Fibroblast of lung (primary cell): ENCODE results near the gene TMEM82. TPM values are rescaled to one million over a fixed set of nuclear protein-coding genes. Genes with fewer than 3 reads are reported as not detected.
"Not testable (repeated sequence)": the region's sequence is repeated elsewhere in the genome, so short reads cannot be mapped to it uniquely, and the experiment has no call there.

ENCODE experiments used
- DNase-seq, 2 donors: peaks; one replicate each; pipeline versions ENCODE4 v3.0.0 to v3.0.0-alpha.2; 2010; ENCODE audit warnings: low read depth in 2 of 2
- H2AFZ ChIP-seq: 2 replicates; pipeline ENCODE4 v1.5.1; 2012; ENCODE audit warnings: low read length, control low read depth, inconsistent platforms
- H3K27ac ChIP-seq: 2 replicates; pipeline ENCODE4 v1.5.1; 2011; ENCODE audit warnings: low read length, control low read depth; ENCODE audit not compliant: insufficient read depth
- H3K27me3 ChIP-seq: 2 replicates; pipeline ENCODE4 v1.5.1; 2011; ENCODE audit warnings: mild to moderate bottlenecking, low read length; ENCODE audit not compliant: control insufficient read depth, insufficient read depth
- H3K36me3 ChIP-seq: 2 replicates; pipeline ENCODE4 v1.5.1; 2011; ENCODE audit warnings: low read length; ENCODE audit not compliant: control insufficient read depth, insufficient read depth
- H3K4me1 ChIP-seq: 2 replicates; pipeline ENCODE4 v1.5.1; 2011; ENCODE audit warnings: low read length; ENCODE audit not compliant: control insufficient read depth, insufficient read depth; ENCODE audit errors: extremely low read depth
- H3K4me2 ChIP-seq: 2 replicates; pipeline ENCODE4 v1.5.1; 2011; ENCODE audit warnings: low read length, control low read depth; ENCODE audit not compliant: insufficient read depth; ENCODE audit errors: extremely low read depth
- H3K4me3 ChIP-seq, 4 experiments: fragments of 200-600 bp in 1 of 4; sonication (generic) in 1 of 4; replicated peaks in 1 of 4; 2 replicates each; pipeline ENCODE4 v1.5.1; 2011 to 2016; ENCODE audit warnings: low read length in 4 of 4, low read depth in 3 of 4, mild to moderate bottlenecking in 3 of 4, control low read depth in 2 of 4, inconsistent platforms in 1 of 4, mixed read lengths in 1 of 4; ENCODE audit not compliant: insufficient read depth in 1 of 4; ENCODE audit errors: control extremely low read depth in 1 of 4
- H3K79me2 ChIP-seq: 2 replicates; pipeline ENCODE4 v1.5.1; 2012; ENCODE audit warnings: mild to moderate bottlenecking, low read length, inconsistent platforms; ENCODE audit not compliant: control insufficient read depth, insufficient read depth
- H3K9ac ChIP-seq: 2 replicates; pipeline ENCODE4 v1.5.1; 2011; ENCODE audit warnings: mild to moderate bottlenecking, low read length, control low read depth; ENCODE audit not compliant: insufficient read depth
- H3K9me3 ChIP-seq: 2 replicates; pipeline ENCODE4 v1.5.1; 2012; ENCODE audit warnings: low read depth, low read length; ENCODE audit not compliant: control insufficient read depth, insufficient read depth
- H4K20me1 ChIP-seq: 2 replicates; pipeline ENCODE4 v1.5.1; 2011; ENCODE audit warnings: low read length; ENCODE audit not compliant: control insufficient read depth, insufficient read depth; ENCODE audit errors: extremely low read depth
- EZH2 ChIP-seq: IDR thresholded peaks from 2 replicates; pipeline ENCODE4 v1.5.1; 2012; ENCODE audit warnings: low read length, control low read depth, mild to moderate bottlenecking; ENCODE audit errors: missing control alignments
- polyA plus RNA-seq, 2 donors: library from polyadenylated mRNA; depleted of rRNA in 1 of 2; stranded (reverse) in 1 of 2; unstranded in 1 of 2; fragments of >200 nt; gene quantifications; 2 replicates each; pipeline ENCODE4 v1.2.1, GENCODE V29; 2011 to 2012; ENCODE audit warnings: missing spikeins in 1 of 2
- total RNA-seq: library from RNA; depleted of rRNA; stranded (reverse); fragments of >200 nt; gene quantifications from 2 replicates; pipeline ENCODE4 v1.2.1, GENCODE V29; 2014
- TF ChIP-seq, protein P1 (sequence below), 2 donors: IDR thresholded peaks in 1 of 2; conservative IDR thresholded peaks in 1 of 2; 1 replicate in 1 of 2; 2 replicates in 1 of 2; pipeline ENCODE4 v1.5.1; 2011 to 2012; ENCODE audit warnings: low read length in 2 of 2, control low read depth in 1 of 2, inconsistent platforms in 1 of 2, low read depth in 1 of 2, mild to moderate bottlenecking in 1 of 2

The TMEM82 gene
- total and polyA plus RNA-seq, 2 donors (not counting 1 experiment from before 2014, with no cell fraction given) = not detected

DNA sequence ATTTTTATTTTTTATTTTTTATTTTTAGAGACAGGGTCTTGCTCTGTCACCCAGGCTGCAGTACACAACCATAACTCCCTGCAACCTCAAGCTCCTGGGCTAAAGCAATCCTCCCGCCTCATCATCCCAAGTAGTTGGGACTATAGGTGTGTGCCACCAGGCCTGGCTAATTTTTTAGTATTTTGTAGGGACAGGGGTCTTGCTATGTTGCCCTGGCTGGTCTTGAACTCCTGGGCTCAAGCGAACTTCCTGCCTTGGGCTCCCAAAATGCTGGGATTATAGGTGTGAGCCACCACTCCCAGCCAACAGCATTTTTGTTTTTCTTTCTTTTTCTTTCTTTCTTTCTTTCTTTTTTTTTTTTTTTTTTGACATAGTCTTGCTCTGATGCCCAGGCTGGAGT, 44.1 kb upstream of the TMEM82 start:
- Histone ChIP-seq H3K9ac (no peak overlapping the region), H3K4me2 (no peak overlapping the region), H3K9me3 (no peaks in the 10 kb centered on the region), H3K4me3 (no peak overlapping the region), H3K27me3 (no peaks in the 10 kb centered on the region), H2AFZ (no peak overlapping the region), H3K36me3 (peaks cover 5% of the 10 kb centered on the region), H3K79me2 (peaks cover 52% of the 10 kb centered on the region), H3K4me1 (peaks cover 9% of the 10 kb centered on the region), H4K20me1 (no peaks in the 10 kb centered on the region), H3K27ac (no peak overlapping the region)
- no peak for TF ChIP-seq EZH2
- TF ChIP-seq, protein P1, sequence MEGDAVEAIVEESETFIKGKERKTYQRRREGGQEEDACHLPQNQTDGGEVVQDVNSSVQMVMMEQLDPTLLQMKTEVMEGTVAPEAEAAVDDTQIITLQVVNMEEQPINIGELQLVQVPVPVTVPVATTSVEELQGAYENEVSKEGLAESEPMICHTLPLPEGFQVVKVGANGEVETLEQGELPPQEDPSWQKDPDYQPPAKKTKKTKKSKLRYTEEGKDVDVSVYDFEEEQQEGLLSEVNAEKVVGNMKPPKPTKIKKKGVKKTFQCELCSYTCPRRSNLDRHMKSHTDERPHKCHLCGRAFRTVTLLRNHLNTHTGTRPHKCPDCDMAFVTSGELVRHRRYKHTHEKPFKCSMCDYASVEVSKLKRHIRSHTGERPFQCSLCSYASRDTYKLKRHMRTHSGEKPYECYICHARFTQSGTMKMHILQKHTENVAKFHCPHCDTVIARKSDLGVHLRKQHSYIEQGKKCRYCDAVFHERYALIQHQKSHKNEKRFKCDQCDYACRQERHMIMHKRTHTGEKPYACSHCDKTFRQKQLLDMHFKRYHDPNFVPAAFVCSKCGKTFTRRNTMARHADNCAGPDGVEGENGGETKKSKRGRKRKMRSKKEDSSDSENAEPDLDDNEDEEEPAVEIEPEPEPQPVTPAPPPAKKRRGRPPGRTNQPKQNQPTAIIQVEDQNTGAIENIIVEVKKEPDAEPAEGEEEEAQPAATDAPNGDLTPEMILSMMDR (conservative IDR thresholded peaks at IDR 0.05 in 1 of 2, IDR thresholded peaks at IDR 0.05 in 1 of 2; ENCODE audit: low read depth in 1 of 2, low read length in 2 of 2) = no peak
- DNase-seq = no peak

DNA sequence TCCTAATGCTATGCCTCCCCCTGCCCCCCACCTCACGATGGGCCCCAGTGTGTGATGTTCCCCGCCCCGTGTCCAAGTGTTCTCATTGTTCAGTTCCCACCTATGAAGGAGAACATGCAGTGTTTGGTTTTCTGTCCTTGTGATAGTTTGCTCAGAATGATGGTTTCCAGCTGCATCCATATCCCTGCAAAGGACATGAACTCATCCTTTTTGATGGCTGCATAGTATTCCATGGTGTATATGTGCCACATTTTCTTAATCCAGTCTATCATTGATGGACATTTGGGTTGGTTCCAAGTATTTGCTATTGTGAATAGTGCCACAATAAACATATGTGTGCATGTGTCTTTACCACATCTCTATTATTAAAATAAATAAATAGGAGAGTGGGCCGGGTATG, 43.0 kb upstream of the TMEM82 start:
- not testable (repeated sequence) for H3K4me2 ChIP-seq, H3K36me3 ChIP-seq, H3K9ac ChIP-seq, H3K9me3 ChIP-seq, H4K20me1 ChIP-seq, H2AFZ ChIP-seq, DNase-seq, H3K27me3 ChIP-seq, H3K27ac ChIP-seq, H3K4me3 ChIP-seq, H3K4me1 ChIP-seq
- H3K79me2 ChIP-seq = peaks cover 46% of the 10 kb centered on the region

DNA sequence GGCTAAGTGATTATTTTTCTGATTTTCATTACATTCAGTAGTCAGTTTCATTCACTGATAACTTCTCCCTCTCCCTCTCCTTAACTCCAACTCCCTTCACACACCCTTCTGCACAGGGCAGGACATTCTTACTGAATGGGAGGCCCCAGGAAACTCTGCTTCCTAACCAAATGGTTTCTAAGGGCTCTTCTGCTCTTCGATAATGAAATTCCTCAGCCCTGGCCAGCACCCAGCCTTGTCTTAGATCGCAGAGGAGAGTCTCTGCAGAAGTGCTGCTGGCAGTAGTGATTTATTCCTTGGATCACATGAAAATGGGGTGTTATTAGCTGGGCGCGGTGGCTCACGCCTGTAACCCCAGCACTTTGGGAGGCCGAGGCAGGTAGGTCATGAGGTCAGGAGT, 41.8 kb upstream of the TMEM82 start:
- Histone ChIP-seq H3K79me2 (peaks cover 47% of the 10 kb centered on the region), H3K36me3 (peaks cover 6% of the 10 kb centered on the region), H3K4me3 (no peak overlapping the region), H4K20me1 (no peaks in the 10 kb centered on the region), H3K9ac (no peak overlapping the region), H3K27me3 (no peaks in the 10 kb centered on the region), H3K27ac (no peak overlapping the region), H3K9me3 (no peaks in the 10 kb centered on the region), H3K4me2 (no peak overlapping the region), H3K4me1 (peaks cover 13% of the 10 kb centered on the region), H2AFZ (no peak overlapping the region)
- DNase-seq = peak; percentile 26 to 63
- no peak for TF ChIP-seq EZH2
- TF ChIP-seq, protein P1 (conservative IDR thresholded peaks at IDR 0.05 in 1 of 2, IDR thresholded peaks at IDR 0.05 in 1 of 2; ENCODE audit: low read depth in 1 of 2, low read length in 2 of 2) = no peak
